GF-D8 (cell line): ENCODE data around the gene KCNIP3.

Experiments
- DNase-seq: peaks from one replicate; lab custom pipeline; 2025; lab: John Stamatoyannopoulos, UW

KCNIP3 gene

DNA sequence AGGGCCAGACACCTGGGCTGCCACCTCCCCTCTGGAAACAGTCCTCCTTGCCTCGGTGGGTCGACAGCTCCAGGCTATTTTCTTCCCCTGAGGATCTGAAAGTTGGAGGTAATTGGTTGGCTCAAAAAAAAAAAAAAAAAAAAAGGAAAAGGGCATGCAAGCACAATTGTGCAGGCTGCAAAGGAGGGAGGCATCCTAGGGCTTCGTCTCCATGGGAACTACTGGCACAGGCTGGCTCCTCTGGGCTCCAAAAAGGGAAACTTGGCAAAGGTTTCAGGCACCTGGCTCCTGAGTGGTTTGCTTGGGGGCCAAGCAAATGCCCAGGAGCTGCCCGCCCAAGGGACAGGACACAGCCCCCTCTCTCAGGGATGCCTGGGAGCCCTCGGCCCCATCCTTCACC is 1.1 kb upstream of the KCNIP3 start:
- no peak for DNase-seq

- DNase-seq, result no peak
Observed at GRCh38 chr2:95297639-95298395, 670 bp downstream of the KCNIP3 start.

DNA sequence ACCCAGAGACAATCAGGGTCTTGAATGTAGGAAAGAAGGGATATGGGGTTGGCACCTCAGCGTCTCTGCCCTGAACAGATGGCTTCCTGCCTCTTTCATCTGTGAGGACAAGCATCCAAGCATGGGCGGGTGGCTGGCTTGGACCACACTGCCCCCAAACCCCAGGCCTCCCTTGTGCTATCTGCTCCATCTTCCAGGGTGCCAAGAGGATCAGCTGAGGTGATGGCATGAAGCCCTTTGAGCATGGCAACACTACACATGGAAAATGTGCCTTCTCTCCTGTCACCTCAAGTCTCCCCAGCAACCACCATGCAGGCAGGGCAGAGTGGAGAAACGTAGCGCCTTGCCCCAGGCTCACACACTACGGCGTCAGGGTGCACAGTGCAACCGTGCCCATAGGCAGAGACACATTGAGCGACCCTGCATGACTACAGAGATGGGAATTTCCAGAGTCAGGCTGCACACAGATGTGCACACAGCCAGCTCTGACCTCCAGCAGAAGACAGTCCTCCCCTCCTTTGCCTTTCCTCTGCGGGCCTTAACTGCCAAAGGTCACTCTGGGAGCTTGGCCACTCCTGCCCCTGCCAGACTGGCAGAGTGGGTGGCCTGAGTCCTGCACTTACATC is 1.5 kb downstream of the KCNIP3 start:
- no peak for DNase-seq

DNA sequence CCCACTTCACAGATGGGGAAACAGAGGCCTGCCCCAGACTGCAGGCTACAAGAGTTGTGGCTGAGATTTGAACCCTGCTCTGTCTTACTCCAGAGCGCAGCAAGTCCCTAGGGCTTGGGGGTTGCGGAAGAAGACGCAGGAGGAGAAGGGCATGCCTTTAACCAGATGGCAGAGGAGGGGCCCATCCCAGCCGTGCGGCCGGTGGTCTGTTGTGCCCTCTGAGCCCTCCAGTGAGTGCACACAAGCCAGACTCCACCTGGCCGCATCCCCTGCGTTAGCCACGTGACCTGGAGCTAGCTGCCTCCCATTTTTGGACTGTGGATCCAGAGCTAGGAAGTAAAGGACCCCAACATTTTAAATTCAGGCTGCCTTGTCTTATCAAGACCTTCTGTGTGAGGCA is 2.8 kb downstream of the KCNIP3 start:
- no peak for DNase-seq

- no peak for DNase-seq
Observed at GRCh38 chr2:95300450-95300849, 3.3 kb downstream of the KCNIP3 start.

DNA sequence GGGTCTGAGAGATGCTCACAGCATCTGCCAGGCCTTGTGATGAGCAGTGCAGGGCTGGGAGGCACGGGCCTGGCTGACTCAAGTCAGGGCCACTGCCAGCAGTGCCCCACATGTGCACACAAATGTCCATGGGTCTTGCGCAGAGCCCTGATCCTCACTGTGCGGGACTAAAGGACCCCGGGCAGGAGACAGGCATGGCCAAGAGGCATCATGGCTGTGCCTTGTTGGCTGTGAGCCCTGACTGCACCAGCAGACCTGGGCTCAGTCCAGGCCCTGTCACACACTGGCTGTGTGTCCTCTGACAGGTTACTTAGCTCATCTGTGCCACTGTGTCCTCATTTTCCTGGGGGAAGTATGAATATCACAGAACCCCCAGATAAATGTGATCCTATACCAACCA is 4.0 kb downstream of the KCNIP3 start:
- no peak for DNase-seq

DNA sequence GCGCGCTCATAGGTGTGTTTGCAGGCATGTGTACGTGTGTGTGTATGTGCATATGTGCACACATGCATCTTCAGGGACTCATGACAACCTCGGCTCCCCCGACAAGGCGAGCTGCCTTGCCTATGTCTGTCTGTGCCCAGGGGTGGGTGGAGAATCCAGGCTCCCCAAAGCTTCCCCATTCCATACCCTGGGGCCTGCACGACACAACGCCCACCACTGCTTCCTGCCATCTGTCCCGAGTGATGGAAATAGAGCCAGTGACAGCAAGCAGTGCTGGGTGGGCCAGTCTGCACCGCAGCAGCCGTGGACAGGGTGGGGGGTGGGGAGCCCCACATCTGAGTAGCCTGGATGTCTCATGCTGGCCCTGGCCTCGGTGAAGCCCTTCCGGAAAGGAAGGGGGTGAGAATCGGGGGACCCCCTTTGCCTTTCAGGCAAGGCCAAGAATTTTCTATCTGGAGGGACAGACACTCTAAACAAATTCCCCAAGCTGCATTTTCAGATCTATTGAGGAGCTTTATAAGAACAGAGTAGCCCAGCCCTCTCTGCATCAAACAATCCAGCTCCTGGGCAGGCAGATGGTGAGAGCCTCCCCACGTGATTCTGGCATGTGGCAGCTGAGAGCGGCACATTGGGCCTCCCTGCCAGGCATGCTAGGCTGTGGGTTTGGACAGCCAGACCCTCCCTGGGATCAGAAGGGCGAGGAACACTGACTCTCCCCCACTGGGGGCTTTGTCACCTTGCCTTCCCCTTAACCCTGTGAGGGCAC is 4.9 kb downstream of the KCNIP3 start:
- DNase-seq, result no peak

DNA sequence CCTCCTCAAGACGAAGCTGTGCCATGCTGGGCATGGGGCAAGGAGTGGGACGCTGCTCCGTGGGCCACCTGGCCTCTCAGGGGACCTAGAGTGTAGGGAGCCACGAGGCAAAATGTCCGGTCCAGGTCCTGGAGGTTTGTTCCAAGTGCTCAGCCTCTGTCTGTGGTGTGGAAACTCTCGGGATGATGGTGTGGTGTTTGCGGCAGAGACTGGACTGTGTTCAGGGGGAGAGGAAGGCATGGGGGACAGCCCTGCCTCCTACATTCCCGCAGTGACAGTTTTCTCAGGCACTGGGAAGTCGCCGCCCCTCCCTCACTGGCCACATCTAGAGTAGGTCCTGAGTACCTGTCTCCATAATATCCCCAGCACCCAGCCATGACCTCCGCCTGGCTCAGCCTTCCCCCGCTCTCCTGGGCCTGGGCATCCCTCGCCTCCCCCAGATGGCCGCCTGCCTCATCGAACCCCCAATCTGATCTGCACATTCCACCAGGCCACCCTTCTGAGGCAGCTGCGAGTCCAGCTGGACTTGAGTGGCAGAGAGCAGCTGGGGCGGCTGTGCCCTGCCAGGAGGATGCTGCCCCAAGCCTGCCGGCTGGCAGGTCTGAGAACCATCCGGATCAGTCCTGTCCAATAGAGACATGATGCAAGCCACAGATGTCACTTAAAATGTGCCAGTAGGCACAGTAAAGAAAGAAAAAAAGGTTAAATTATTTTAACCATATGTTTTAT is 6.2 kb downstream of the KCNIP3 start:
- no peak for DNase-seq

DNA sequence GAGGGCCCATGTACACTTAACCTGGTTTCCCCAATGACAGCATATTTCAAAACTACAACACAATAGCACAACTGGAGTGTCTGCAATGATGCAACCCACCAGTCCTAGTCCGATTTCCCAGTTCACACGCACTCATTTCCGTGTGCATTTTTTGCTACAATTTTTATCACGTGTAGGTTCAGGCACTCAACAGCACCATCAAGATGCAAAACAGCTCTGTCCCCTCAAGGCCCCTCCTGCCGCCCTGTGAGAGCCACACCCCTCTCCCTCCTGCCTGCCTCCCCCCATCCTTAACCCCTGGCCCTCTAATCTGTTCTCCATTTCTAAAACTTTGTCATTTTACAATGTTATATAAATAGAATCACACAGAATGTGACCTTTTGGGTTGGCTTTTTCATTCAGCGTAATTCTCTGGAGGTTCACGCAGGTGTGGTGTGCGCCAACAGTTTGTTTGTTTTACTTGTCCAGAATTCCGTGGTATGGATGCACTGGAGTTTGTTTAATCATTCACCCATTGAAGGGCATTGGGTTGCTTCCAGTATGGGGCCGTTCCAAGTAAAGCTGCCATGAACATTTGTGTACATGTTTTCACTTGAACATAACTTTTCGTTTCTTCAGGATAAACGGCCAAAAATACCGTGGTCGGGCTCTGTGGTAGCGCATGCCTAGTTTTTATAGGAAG is 8.4 kb downstream of the KCNIP3 start:
- no peak for DNase-seq

DNA sequence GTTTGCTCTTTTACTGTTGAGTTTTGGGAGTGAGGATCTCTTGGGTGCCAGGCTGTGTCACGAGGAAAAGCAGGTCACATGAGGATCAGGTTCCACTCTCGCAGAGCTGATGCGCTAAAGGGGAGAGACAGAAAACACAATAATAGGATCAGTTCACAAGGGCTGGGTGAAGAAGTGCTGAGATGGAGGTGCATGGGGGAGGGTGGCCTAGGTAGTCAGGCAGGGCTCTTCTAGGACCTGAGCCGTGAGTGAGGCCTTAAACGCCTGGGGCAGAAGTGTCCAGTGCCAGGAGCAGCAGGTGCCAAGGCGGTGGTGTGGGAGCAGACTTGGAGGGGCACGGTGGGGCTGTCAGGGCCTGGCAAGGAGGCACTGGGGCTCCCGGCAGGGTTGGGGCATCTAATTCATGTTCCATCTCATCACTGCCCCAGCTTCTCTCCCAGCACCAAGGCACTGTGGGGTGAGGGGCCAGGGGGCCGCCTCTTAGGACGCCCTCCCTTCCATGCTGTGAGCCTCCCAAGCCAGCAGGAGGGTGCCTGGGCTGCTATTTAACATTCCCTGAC is 9.3 kb downstream of the KCNIP3 start:
- no peak for DNase-seq

GRCh38 chr2:95307036-95307435 is 9.9 kb downstream of the KCNIP3 start:
- DNase-seq, result no peak

DNA sequence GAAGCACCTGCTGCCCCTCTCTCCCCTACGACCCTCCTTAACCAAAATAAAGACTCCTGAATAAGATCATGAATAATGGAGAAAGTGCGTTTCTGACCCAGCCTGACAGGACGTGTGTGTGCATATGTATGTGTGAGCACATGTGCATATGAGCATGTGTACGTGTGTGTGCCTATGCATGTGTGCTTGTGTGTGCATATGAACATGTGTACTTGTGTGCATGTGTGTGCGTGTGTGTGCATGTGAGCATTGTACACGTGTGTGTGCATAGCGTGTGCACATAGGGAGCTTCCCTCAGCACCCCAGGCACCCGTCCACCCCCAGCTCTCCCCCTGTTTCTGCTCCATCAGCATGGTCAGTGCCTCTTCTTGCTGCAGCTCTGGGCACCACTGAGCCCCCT is 10.7 kb downstream of the KCNIP3 start:
- DNase-seq, result no peak

DNA sequence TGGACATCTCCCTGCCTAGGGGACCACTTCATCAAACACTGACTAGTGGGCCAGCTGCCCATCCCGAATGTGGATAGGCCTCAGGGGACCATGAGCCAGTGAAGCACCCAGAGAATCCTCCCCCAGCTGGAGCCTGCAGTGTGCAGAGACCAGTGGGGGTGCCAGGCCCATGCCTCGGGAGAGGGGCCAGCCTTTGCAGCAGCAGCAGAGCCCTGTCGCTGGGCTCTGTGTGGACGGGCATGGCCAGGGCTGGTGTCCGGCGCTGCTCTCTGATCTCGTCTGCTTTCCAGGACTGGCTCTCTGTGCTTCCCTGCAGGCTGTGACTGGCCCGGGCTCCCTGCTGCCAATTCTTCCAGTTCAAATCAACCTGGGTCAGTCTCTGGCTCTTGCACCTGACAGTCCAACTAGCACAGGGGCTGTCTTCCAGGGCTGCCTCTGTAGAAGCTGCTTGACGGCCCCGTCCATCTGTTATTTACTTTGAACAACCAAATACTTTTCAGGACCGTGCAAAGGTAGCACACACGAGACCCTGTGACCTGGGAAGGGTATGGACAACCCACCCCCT is 11.4 kb downstream of the KCNIP3 start:
- DNase-seq, result no peak

- DNase-seq, result no peak
Observed at GRCh38 chr2:95309599-95309998, 12.5 kb downstream of the KCNIP3 start.

DNA sequence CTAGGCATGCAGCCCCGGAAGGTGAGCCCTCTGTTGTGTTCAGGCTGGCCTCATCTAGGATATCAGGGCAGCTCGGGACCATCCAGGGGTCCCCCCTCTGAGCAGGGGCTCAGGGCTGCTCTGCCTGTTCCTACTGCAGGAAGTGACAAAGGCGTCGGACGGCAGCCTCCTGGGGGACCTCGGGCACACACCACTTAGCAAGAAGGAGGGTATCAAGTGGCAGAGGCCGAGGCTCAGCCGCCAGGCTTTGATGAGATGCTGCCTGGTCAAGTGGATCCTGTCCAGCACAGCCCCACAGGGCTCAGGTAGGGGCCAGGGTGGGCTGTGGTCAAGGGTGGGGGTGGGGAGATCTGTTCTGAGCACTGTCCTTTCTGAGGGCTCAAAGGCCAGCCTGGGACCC is 13.1 kb downstream of the KCNIP3 start:
- no peak for DNase-seq

GRCh38 chr2:95310651-95311050 is 13.5 kb downstream of the KCNIP3 start:
- no peak for DNase-seq

DNA sequence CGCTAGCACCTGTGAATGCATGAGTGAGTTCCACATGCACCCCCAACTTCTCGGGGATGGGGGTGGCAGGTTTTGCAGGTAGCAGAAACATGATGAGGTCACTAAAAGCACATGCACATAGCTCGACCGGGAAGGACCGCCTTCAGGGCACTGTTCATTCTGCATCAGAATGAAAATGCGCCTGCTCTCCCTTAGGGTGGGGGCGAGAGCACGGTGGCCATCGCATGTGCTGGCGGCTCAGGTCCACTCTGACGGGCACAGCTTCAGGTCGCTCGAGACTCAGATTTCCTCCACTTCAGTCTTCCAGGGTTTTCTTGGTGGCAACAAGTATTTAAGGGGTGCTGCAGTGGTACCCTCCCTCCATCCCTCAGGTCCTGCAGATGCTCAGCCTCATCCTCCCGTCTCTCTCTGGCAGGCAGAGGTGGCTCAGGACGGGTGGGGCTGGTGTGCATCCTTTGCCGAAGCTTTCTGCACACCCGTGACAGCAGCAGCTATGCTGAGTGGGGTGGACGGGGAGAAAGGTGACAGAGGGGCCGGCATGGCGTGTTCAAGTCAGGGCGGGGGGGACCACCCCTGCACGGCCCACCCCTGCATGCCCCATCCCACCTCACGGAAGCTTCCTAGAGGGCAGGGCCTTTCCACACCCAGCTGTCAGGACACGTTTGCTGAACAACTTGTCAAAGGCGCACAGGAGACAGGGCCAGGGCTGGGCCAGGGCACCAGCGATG is 14.8 kb downstream of the KCNIP3 start:
- no peak for DNase-seq

- no peak for DNase-seq
Observed at GRCh38 chr2:95312543-95313201, 15.5 kb downstream of the KCNIP3 start.

- DNase-seq, result no peak
Observed at GRCh38 chr2:95313296-95314131, 16.4 kb downstream of the KCNIP3 start.
